Measurements from ENCODE around the gene NOXO1. TPM values are rescaled to one million over a fixed set of nuclear protein-coding genes. Genes with fewer than 3 reads are reported as not detected.
A peak's percentile ranks its signal among the peaks of the same experiment; 100 is the strongest.

The NOXO1 gene
- total and polyA plus RNA-seq, 9 of the 15 experiments (the other 6 are each of a cell fraction or from before 2014, with no cell fraction given), result not detected

DNA sequence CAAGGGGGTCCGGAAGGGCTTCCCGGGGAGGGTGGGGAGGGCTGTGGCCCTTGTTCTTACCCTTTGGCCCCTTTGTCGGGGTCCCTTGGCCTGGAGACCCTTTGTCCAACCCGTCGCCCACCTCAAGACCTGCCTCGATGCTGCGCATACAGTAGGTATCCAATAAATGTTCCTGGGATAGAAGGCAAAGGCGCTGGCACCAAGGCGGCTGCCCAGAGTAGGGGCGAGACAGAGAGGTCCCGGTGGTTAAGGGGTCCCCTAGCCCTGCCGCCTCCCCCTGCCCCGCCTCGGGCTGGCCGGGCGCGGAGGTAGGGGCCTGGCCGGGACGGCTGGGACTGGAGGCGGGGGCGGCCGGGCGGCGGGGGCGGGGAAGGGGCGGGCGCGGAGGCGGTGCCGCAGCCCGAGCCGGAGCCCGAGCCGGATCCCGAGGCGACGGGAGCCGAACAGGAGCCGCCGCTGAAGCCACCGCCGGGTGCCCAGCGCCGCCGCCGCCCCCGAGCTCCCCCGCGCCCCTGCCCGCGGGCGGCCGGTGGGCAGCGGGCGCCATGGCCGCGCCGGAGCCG, 45.3 kb upstream of the NOXO1 start, which contains the start of gene NHERF2:
Gene NHERF2, plus strand, starts transcription at position 442 of the 563 bp plus-strand sequence. Its CDS starts 104 bp downstream, at position 546.
- no peak for FAIRE-seq
- 0 out of 2 replicates have a peak, but pooled peaks cover 7% of the 10 kb centered on the region for H4K20me1 ChIP-seq (replicated peaks; ENCODE audit: control insufficient read depth, insufficient read depth, low read length)
- peaks cover 23 to 84% of the 10 kb centered on the region in 2 experiments; a peak in 4 of 5 replicates for H3K4me1 ChIP-seq (replicated peaks in 1 of 2; ENCODE audit: control insufficient read depth in 2 of 2, insufficient read depth in 2 of 2, low read length in 2 of 2)
- ATAC-seq, result peak; percentile 34
- DNase-seq (ENCODE audit: extremely low read depth in 1 of 4, low spot score in 3 of 4), result peak; percentile 59 to 86 (median 84)
- H3K79me2 ChIP-seq (ENCODE audit: control insufficient read depth, insufficient read depth, low read length), result peaks cover 16% of the 10 kb centered on the region
- peaks cover 7% of the 10 kb centered on the region; the same call in 1 of the 3 replicates for H3K36me3 ChIP-seq (ENCODE audit: control insufficient read depth, insufficient read depth, low read length)
- H2AFZ ChIP-seq (ENCODE audit: low read depth, low read length), result peak within 1 kb of the TSS; percentile 88
- H3K27ac ChIP-seq (ENCODE audit: extremely low read depth, low read depth, low read length), result peak within 1 kb of the TSS; percentile 56; the same call in 1 of the 3 replicates
- in situ Hi-C loops (cut with MboI), result no loop called here
- H3K4me2 ChIP-seq (ENCODE audit: insufficient read depth, low read length), result peak within 1 kb of the TSS; percentile 93
- no TSS peak for BruUV-seq (replicated peaks)
- WGBS (ENCODE audit: insufficient coverage, low coverage, missing lambda C conversion rate), result 23% methylated on average over 8 of the region's 59 CpGs
- no peaks in the 10 kb centered on the region for H3K9me3 ChIP-seq (replicated peaks; ENCODE audit: control insufficient read depth, insufficient read depth, low read depth, low read length)
- H3K27me3 ChIP-seq (ENCODE audit: control insufficient read depth in 2 of 2, insufficient read depth in 2 of 2, low read length in 2 of 2), result no peaks in the 10 kb centered on the region
- POLR2A ChIA-PET, result interaction anchor here (1.0 to 1.3 kb wide), 2 partner anchors 126 to 129 kb away, joined by 6 to 14 read pairs; partner anchors contain the start of gene TRAF7
- H3K4me3 ChIP-seq, result peak within 1 kb of the TSS; percentile 61
- peak within 1 kb of the TSS; percentile 46 to 86 for H3K9ac ChIP-seq (ENCODE audit: insufficient read depth in 1 of 2, low read depth in 2 of 2, low read length in 2 of 2)
- intact Hi-C loops (cut with micrococcal nuclease), result no loop called here
- peaks cover 3% of the 10 kb centered on the region for H3K9me1 ChIP-seq (ENCODE audit: control insufficient read depth, insufficient read depth, low read length)
- CTCF ChIA-PET (ENCODE audit: low intra/inter-chr PET ratio), result no interaction called here
- TF ChIP-seq CBX5 (IDR thresholded peaks at IDR 0.05; ENCODE audit: borderline replicate concordance, low read depth), result no peak
- TF ChIP-seq CCNT2 (IDR thresholded peaks at IDR 0.05; ENCODE audit: borderline replicate concordance, extremely low read depth, insufficient read length, low read depth, low read length), result peak; percentile 8
- TF ChIP-seq TAF1 (IDR thresholded peaks at IDR 0.05; ENCODE audit: control insufficient read depth, extremely low read depth, insufficient read depth, low read length, severe bottlenecking), result peak; percentile 19
- TF ChIP-seq EGR1 (conservative IDR thresholded peaks at IDR 0.05), result peak; percentile 76
- TF ChIP-seq, protein P1, sequence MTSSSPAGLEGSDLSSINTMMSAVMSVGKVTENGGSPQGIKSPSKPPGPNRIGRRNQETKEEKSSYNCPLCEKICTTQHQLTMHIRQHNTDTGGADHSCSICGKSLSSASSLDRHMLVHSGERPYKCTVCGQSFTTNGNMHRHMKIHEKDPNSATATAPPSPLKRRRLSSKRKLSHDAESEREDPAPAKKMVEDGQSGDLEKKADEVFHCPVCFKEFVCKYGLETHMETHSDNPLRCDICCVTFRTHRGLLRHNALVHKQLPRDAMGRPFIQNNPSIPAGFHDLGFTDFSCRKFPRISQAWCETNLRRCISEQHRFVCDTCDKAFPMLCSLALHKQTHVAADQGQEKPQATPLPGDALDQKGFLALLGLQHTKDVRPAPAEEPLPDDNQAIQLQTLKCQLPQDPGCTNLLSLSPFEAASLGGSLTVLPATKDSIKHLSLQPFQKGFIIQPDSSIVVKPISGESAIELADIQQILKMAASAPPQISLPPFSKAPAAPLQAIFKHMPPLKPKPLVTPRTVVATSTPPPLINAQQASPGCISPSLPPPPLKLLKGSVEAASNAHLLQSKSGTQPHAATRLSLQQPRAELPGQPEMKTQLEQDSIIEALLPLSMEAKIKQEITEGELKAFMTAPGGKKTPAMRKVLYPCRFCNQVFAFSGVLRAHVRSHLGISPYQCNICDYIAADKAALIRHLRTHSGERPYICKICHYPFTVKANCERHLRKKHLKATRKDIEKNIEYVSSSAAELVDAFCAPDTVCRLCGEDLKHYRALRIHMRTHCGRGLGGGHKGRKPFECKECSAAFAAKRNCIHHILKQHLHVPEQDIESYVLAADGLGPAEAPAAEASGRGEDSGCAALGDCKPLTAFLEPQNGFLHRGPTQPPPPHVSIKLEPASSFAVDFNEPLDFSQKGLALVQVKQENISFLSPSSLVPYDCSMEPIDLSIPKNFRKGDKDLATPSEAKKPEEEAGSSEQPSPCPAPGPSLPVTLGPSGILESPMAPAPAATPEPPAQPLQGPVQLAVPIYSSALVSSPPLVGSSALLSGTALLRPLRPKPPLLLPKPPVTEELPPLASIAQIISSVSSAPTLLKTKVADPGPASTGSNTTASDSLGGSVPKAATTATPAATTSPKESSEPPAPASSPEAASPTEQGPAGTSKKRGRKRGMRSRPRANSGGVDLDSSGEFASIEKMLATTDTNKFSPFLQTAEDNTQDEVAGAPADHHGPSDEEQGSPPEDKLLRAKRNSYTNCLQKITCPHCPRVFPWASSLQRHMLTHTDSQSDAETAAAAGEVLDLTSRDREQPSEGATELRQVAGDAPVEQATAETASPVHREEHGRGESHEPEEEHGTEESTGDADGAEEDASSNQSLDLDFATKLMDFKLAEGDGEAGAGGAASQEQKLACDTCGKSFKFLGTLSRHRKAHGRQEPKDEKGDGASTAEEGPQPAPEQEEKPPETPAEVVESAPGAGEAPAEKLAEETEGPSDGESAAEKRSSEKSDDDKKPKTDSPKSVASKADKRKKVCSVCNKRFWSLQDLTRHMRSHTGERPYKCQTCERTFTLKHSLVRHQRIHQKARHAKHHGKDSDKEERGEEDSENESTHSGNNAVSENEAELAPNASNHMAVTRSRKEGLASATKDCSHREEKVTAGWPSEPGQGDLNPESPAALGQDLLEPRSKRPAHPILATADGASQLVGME (CRISPR knock-in tag; IDR thresholded peaks at IDR 0.05), result no peak

Data from K562 (cell line).